ENCODE results near the gene RGS3. TPM values are rescaled to one million over a fixed set of nuclear protein-coding genes. Genes with fewer than 3 reads are reported as not detected.

The RGS3 gene
- total and polyA plus RNA-seq, 5 donors from 2014 or later, result 8.5 to 15.5 (median 12.5) TPM

DNA sequence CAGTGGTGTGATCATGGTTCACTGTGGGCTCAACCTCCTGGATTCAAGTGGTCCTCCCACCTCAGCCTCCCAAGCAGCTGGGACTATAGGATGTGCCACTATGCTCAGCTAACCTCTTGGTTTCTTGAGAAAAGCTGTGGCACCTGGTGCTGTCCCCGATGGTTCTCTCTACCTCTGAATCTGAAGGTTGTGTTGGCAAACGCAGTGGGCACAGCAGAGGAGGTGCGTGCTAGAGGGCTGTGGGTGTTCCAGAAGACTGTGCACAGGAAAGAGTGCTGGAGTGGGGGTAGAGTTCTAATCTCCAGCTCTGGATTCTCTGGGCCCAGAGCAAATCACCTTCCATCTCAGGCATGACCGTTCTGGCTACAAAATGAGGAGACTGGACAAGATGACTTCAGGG, 12.5 kb downstream of the RGS3 start:
- no peaks in the 10 kb centered on the region for H3K36me3 ChIP-seq (ENCODE audit: control insufficient read depth, insufficient read depth, low read length)
- no peak overlapping the region for H3K4me3 ChIP-seq (ENCODE audit: low read depth, low read length)
- H3K9me3 ChIP-seq (ENCODE audit: control insufficient read depth in 2 of 2, low read length in 2 of 2), result no peaks in the 10 kb centered on the region
- Mint-ChIP-seq H3K36me3 (no peaks in the 10 kb centered on the region), H3K4me3 (no peak overlapping the region), H3K9me3 (peaks cover 0 to 2% (median 0%) of the 10 kb centered on the region in 7 donors), H3K27ac (no peak overlapping the region), H3K27me3 (peaks cover 5% of the 10 kb centered on the region), H3K4me1 (peaks cover 0 to 13% (median 6%) of the 10 kb centered on the region in 4 donors)
- no peak overlapping the region for H3K27ac ChIP-seq (ENCODE audit: insufficient read depth, low read length, poor library complexity, severe bottlenecking)
- ATAC-seq (ENCODE audit: low read depth in 2 of 2) (no peak), DNase-seq (no peak)
- no peaks in the 10 kb centered on the region for H3K27me3 ChIP-seq (ENCODE audit: control insufficient read depth, insufficient read depth, low read length)
- peaks cover 6% of the 10 kb centered on the region for H3K4me1 ChIP-seq (ENCODE audit: control insufficient read depth, insufficient read depth, low read length, poor library complexity, severe bottlenecking)

- Mint-ChIP-seq H3K4me3 (no peak overlapping the region), H3K9me3 (peaks cover 0 to 2% (median 0%) of the 10 kb centered on the region in 7 donors), H3K27me3 (peaks cover 5% of the 10 kb centered on the region), H3K36me3 (no peaks in the 10 kb centered on the region), H3K27ac (no peak overlapping the region), H3K4me1 (peaks cover 0 to 13% (median 6%) of the 10 kb centered on the region in 4 donors)
- DNase-seq, result no peak
- no peak overlapping the region for H3K4me3 ChIP-seq (ENCODE audit: low read depth, low read length)
- H3K36me3 ChIP-seq (ENCODE audit: control insufficient read depth, insufficient read depth, low read length), result no peaks in the 10 kb centered on the region
- H3K27me3 ChIP-seq (ENCODE audit: control insufficient read depth, insufficient read depth, low read length), result no peaks in the 10 kb centered on the region
- no peak overlapping the region for H3K27ac ChIP-seq (ENCODE audit: insufficient read depth, low read length, poor library complexity, severe bottlenecking)
- H3K9me3 ChIP-seq (ENCODE audit: control insufficient read depth in 2 of 2, low read length in 2 of 2), result no peaks in the 10 kb centered on the region
- H3K4me1 ChIP-seq (ENCODE audit: control insufficient read depth, insufficient read depth, low read length, poor library complexity, severe bottlenecking), result peaks cover 6% of the 10 kb centered on the region
- ATAC-seq (ENCODE audit: low read depth in 2 of 2), result no peak
Measured at GRCh38 chr9:113476511-113476916, 13.0 kb downstream of the RGS3 start.

DNA sequence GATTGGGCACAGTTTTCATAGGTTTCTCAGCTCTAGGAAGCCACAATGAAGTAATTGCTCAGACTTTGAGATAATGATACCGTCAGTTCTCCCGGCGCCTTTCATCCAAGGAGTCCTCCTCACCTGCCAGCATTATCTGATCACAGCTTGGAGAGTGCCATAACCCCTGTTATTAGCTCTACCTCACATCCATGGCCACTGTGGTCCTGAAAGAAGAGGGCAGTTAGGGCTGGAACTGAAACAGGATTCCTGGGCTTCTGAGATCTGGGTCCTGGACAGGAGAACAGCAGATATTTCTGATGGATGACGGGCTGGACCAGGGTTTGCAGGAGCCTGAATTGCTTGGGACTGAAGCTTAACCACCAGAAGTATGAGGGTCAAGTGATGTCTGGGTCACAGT, 13.5 kb downstream of the RGS3 start:
- Mint-ChIP-seq H3K4me3 (no peak overlapping the region), H3K27ac (no peak overlapping the region), H3K27me3 (peaks cover 5% of the 10 kb centered on the region), H3K4me1 (peaks cover 0 to 13% (median 6%) of the 10 kb centered on the region in 4 donors), H3K36me3 (no peaks in the 10 kb centered on the region), H3K9me3 (peaks cover 0 to 2% (median 0%) of the 10 kb centered on the region in 7 donors)
- DNase-seq, result no peak
- Histone ChIP-seq H3K9me3 (ENCODE audit: control insufficient read depth in 2 of 2, low read length in 2 of 2) (no peaks in the 10 kb centered on the region), H3K36me3 (ENCODE audit: control insufficient read depth, insufficient read depth, low read length) (no peaks in the 10 kb centered on the region), H3K27me3 (ENCODE audit: control insufficient read depth, insufficient read depth, low read length) (no peaks in the 10 kb centered on the region), H3K4me1 (ENCODE audit: control insufficient read depth, insufficient read depth, low read length, poor library complexity, severe bottlenecking) (peaks cover 6% of the 10 kb centered on the region), H3K27ac (ENCODE audit: insufficient read depth, low read length, poor library complexity, severe bottlenecking) (no peak overlapping the region), H3K4me3 (ENCODE audit: low read depth, low read length) (no peak overlapping the region)
- no peak for ATAC-seq (ENCODE audit: low read depth in 2 of 2)

DNA sequence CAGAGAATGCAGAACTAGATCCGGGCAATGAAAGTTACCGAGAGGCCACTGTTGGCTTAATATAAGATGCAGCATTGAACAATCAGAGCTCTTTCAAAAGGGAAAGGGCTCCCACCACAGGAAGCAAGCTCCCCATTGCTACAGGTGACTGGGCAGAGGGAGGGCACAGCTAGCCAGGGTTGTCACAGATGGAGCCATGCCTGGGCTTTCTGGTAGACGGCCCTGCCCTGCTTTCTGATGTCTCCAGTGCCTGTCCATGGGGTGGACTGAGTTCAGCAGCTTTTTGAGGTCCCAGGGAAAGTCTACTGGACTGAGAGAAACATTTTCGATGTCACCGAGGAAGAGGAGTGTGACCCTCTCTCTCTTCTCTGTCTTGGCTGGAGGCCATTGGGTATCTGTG, 14.1 kb downstream of the RGS3 start:
- Mint-ChIP-seq H3K36me3 (no peaks in the 10 kb centered on the region), H3K27ac (no peak overlapping the region), H3K27me3 (peaks cover 5% of the 10 kb centered on the region), H3K4me3 (no peak overlapping the region), H3K9me3 (peaks cover 0 to 2% (median 0%) of the 10 kb centered on the region in 7 donors), H3K4me1 (peaks cover 0 to 13% (median 6%) of the 10 kb centered on the region in 4 donors)
- no peak for ATAC-seq (ENCODE audit: low read depth in 2 of 2)
- Histone ChIP-seq H3K4me1 (ENCODE audit: control insufficient read depth, insufficient read depth, low read length, poor library complexity, severe bottlenecking) (peaks cover 6% of the 10 kb centered on the region), H3K27me3 (ENCODE audit: control insufficient read depth, insufficient read depth, low read length) (no peaks in the 10 kb centered on the region), H3K4me3 (ENCODE audit: low read depth, low read length) (no peak overlapping the region), H3K36me3 (ENCODE audit: control insufficient read depth, insufficient read depth, low read length) (no peaks in the 10 kb centered on the region), H3K27ac (ENCODE audit: insufficient read depth, low read length, poor library complexity, severe bottlenecking) (no peak overlapping the region), H3K9me3 (ENCODE audit: control insufficient read depth in 2 of 2, low read length in 2 of 2) (no peaks in the 10 kb centered on the region)
- DNase-seq, result no peak

DNA sequence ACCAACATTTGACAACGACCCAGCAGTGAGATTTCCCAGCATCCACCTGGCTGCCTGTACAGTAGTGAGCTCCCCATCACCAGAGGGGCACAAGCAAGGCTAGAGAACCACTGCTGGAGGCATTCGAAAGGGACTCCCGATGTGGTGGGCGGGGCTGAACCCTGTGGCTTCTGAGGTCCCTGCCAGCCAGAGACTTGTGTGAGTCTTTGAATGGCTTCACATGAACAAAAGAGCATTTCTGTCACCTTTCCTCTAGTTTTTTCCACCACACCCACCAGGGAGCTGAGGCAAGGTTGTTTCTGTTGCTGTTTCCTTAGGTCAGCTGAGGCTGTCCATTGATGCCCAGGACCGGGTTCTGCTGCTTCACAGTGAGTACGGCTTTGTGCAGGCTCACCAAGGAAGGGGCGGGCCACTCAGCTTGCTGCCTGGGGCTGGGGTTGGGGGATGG, 15.7 kb downstream of the RGS3 start:
- H3K9me3 ChIP-seq (ENCODE audit: control insufficient read depth in 2 of 2, low read length in 2 of 2), result no peaks in the 10 kb centered on the region
- no peaks in the 10 kb centered on the region for H3K27me3 ChIP-seq (ENCODE audit: control insufficient read depth, insufficient read depth, low read length)
- H3K36me3 ChIP-seq (ENCODE audit: control insufficient read depth, insufficient read depth, low read length), result no peaks in the 10 kb centered on the region
- Mint-ChIP-seq H3K27ac (peak overlapping the region in 2 of 3 donors; percentile 7 to 45), H3K27me3 (no peaks in the 10 kb centered on the region), H3K4me1 (peaks cover 0 to 13% (median 6%) of the 10 kb centered on the region in 4 donors), H3K4me3 (no peak overlapping the region), H3K9me3 (peaks cover 0 to 2% (median 0%) of the 10 kb centered on the region in 7 donors), H3K36me3 (no peaks in the 10 kb centered on the region)
- H3K4me3 ChIP-seq (ENCODE audit: low read depth, low read length), result no peak overlapping the region
- H3K4me1 ChIP-seq (ENCODE audit: control insufficient read depth, insufficient read depth, low read length, poor library complexity, severe bottlenecking), result peaks cover 6% of the 10 kb centered on the region
- DNase-seq, result peak in 1 of 3 donors; percentile 30
- H3K27ac ChIP-seq (ENCODE audit: insufficient read depth, low read length, poor library complexity, severe bottlenecking), result no peak overlapping the region
- no peak for ATAC-seq (ENCODE audit: low read depth in 2 of 2)

DNA sequence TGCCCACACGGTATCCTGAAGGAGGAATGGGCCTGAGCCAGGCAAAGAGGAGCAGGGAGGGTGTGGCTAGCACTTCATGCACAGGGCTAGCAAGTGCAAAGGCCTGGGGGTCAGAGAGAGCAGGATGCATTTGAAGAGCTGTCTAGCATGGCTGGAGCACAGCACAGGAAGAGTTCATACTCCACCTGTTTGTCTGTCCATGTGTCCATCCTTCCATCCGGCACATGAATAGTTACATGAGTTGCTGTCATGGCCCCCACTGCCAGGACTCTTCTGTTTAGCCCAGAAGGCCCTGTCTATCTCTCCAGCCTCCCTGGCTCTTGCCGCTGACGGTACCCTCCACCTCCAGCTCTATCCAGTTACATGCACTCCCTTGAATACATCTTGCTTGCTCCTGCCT, 17.1 kb downstream of the RGS3 start:
- Histone ChIP-seq H3K36me3 (ENCODE audit: control insufficient read depth, insufficient read depth, low read length) (no peaks in the 10 kb centered on the region), H3K27ac (ENCODE audit: insufficient read depth, low read length, poor library complexity, severe bottlenecking) (no peak overlapping the region), H3K9me3 (ENCODE audit: control insufficient read depth in 2 of 2, low read length in 2 of 2) (no peaks in the 10 kb centered on the region), H3K27me3 (ENCODE audit: control insufficient read depth, insufficient read depth, low read length) (no peaks in the 10 kb centered on the region), H3K4me1 (ENCODE audit: control insufficient read depth, insufficient read depth, low read length, poor library complexity, severe bottlenecking) (peaks cover 6% of the 10 kb centered on the region), H3K4me3 (ENCODE audit: low read depth, low read length) (no peak overlapping the region)
- no peaks in the 10 kb centered on the region for H3K9me3 Mint-ChIP-seq
- peaks cover 0 to 13% (median 6%) of the 10 kb centered on the region in 4 donors for H3K4me1 Mint-ChIP-seq
- H3K27me3 Mint-ChIP-seq, result no peaks in the 10 kb centered on the region
- H3K36me3 Mint-ChIP-seq, result no peaks in the 10 kb centered on the region
- DNase-seq (no peak), ATAC-seq (ENCODE audit: low read depth in 2 of 2) (no peak)
- no peak overlapping the region for H3K27ac Mint-ChIP-seq
- H3K4me3 Mint-ChIP-seq, result no peak overlapping the region

DNA sequence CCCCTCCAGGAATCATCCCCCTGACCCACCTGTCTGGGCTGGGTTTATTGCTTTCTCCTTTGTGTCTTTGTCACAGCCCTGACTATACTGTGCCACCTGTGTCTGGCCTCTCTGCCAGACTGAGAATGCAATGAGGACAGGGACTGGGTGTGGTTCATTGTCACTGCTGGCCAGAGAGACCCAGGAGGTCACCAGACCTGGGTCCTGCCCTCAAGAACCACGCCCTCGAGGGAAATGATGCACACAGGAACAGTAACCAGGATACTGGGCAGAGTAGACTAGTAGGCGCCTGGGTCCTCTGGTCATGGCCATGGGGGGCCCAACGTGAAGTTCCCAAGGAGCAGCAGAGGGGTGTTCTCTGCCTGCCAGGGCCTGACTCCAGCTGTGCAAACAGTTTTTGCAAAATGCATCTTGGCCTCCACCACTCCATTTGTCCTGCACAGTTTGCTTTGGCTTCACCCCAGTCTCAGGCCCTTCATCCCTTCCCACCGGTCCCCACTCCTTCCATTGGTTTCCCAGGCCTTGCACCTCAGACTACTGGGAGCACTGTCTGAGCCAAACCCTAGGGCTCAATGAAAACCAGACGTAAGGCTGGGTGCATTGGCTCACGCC, 17.8 kb downstream of the RGS3 start:
- DNase-seq (no peak), ATAC-seq (ENCODE audit: low read depth in 2 of 2) (no peak)
- Mint-ChIP-seq H3K9me3 (no peaks in the 10 kb centered on the region), H3K4me3 (no peak overlapping the region), H3K27ac (no peak overlapping the region), H3K27me3 (no peaks in the 10 kb centered on the region), H3K4me1 (peaks cover 0 to 11% (median 6%) of the 10 kb centered on the region in 4 donors), H3K36me3 (no peaks in the 10 kb centered on the region)
- Histone ChIP-seq H3K36me3 (ENCODE audit: control insufficient read depth, insufficient read depth, low read length) (no peaks in the 10 kb centered on the region), H3K27me3 (ENCODE audit: control insufficient read depth, insufficient read depth, low read length) (no peaks in the 10 kb centered on the region), H3K9me3 (ENCODE audit: control insufficient read depth in 2 of 2, low read length in 2 of 2) (no peaks in the 10 kb centered on the region), H3K4me1 (ENCODE audit: control insufficient read depth, insufficient read depth, low read length, poor library complexity, severe bottlenecking) (peaks cover 6% of the 10 kb centered on the region), H3K4me3 (ENCODE audit: low read depth, low read length) (no peak overlapping the region), H3K27ac (ENCODE audit: insufficient read depth, low read length, poor library complexity, severe bottlenecking) (no peak overlapping the region)

GRCh38 chr9:113482341-113482740, 18.8 kb downstream of the RGS3 start:
- DNase-seq, result no peak
- H3K9me3 Mint-ChIP-seq, result no peaks in the 10 kb centered on the region
- Histone ChIP-seq H3K27ac (ENCODE audit: insufficient read depth, low read length, poor library complexity, severe bottlenecking) (no peak overlapping the region), H3K36me3 (ENCODE audit: control insufficient read depth, insufficient read depth, low read length) (no peaks in the 10 kb centered on the region), H3K9me3 (ENCODE audit: control insufficient read depth in 2 of 2, low read length in 2 of 2) (no peaks in the 10 kb centered on the region), H3K4me3 (ENCODE audit: low read depth, low read length) (no peak overlapping the region), H3K27me3 (ENCODE audit: control insufficient read depth, insufficient read depth, low read length) (no peaks in the 10 kb centered on the region), H3K4me1 (ENCODE audit: control insufficient read depth, insufficient read depth, low read length, poor library complexity, severe bottlenecking) (peaks cover 6% of the 10 kb centered on the region)
- H3K4me3 Mint-ChIP-seq, result no peak overlapping the region
- no peaks in the 10 kb centered on the region for H3K27me3 Mint-ChIP-seq
- H3K27ac Mint-ChIP-seq, result no peak overlapping the region
- peaks cover 0 to 11% (median 6%) of the 10 kb centered on the region in 4 donors for H3K4me1 Mint-ChIP-seq
- no peaks in the 10 kb centered on the region for H3K36me3 Mint-ChIP-seq
- ATAC-seq (ENCODE audit: low read depth in 2 of 2), result no peak

Data from CD4-positive, CD25-positive, alpha-beta regulatory T cell (primary cell).